Large intestine (tissue), 3 donors: ENCODE measurements around the gene KSR2. TPM values are rescaled to one million over a fixed set of nuclear protein-coding genes. Genes with fewer than 3 reads are reported as not detected.

Experiments
- DNase-seq, 2 donors: peaks; one replicate each; pipeline versions ENCODE4 v3.0.0 to v3.0.0-alpha.2; 2013
- H3K27ac ChIP-seq: one replicate; pipeline ENCODE4 v1.5.1; 2013; ENCODE audit warnings: low read length
- H3K27me3 ChIP-seq: 2 replicates; pipeline ENCODE4 v1.6.1; 2013; ENCODE audit warnings: low read length; ENCODE audit not compliant: control insufficient read depth, insufficient read depth
- H3K36me3 ChIP-seq: 2 replicates; pipeline ENCODE4 v1.6.1; 2013; ENCODE audit warnings: low read length; ENCODE audit not compliant: control insufficient read depth, insufficient read depth
- H3K4me1 ChIP-seq: one replicate; pipeline ENCODE4 v1.6.1; 2013; ENCODE audit warnings: low read length; ENCODE audit not compliant: control insufficient read depth, insufficient read depth
- H3K4me3 ChIP-seq: one replicate; pipeline ENCODE4 v1.5.1; 2013; ENCODE audit warnings: low read length
- H3K9me3 ChIP-seq: one replicate; pipeline ENCODE4 v1.6.1; 2013; ENCODE audit warnings: mild to moderate bottlenecking, low read depth, low read length, moderate library complexity; ENCODE audit not compliant: control insufficient read depth
- WGBS: methylation state at CpG from one replicate; pipeline ENCODE4 v1.1.5; 2013; ENCODE audit warnings: low lambda C conversion rate; ENCODE audit not compliant: insufficient coverage; 5-methylcytosine and 5-hydroxymethylcytosine counted together
- polyA plus RNA-seq: library from polyadenylated mRNA; unstranded; fragments of 120-200 nt; gene quantifications from one replicate; pipeline ENCODE4 v1.2.1, GENCODE V29; 2013

Gene KSR2
- polyA plus RNA-seq, 1 donor, result 0.61 TPM

- Histone ChIP-seq H3K27me3 (no peaks in the 10 kb centered on the region), H3K4me1 (no peaks in the 10 kb centered on the region), H3K9me3 (no peaks in the 10 kb centered on the region), H3K27ac (no peak overlapping the region), H3K4me3 (no peak overlapping the region), H3K36me3 (no peaks in the 10 kb centered on the region)
- WGBS, result no CpG with 5 or more reads among the region's 2 CpGs
- no peak for DNase-seq
Measured at GRCh38 chr12:117498256-117498655, 470.5 kb downstream of the KSR2 start.

- Histone ChIP-seq H3K4me1 (no peaks in the 10 kb centered on the region), H3K9me3 (no peaks in the 10 kb centered on the region), H3K36me3 (no peaks in the 10 kb centered on the region), H3K27me3 (no peaks in the 10 kb centered on the region), H3K4me3 (no peak overlapping the region), H3K27ac (no peak overlapping the region)
- DNase-seq, result no peak
- no CpG with 5 or more reads among the region's 7 CpGs for WGBS
Measured at GRCh38 chr12:117497407-117497806, 471.4 kb downstream of the KSR2 start.

- H3K36me3 ChIP-seq, result no peaks in the 10 kb centered on the region
- 0% methylated on average over 2 of the region's 8 CpGs for WGBS
- DNase-seq, result no peak
- no peaks in the 10 kb centered on the region for H3K9me3 ChIP-seq
- H3K4me1 ChIP-seq, result no peaks in the 10 kb centered on the region
- H3K27ac ChIP-seq, result no peak overlapping the region
- H3K27me3 ChIP-seq, result no peaks in the 10 kb centered on the region
- H3K4me3 ChIP-seq, result no peak overlapping the region
Measured at GRCh38 chr12:117494833-117495655, 473.7 kb downstream of the KSR2 start.

GRCh38 chr12:117491711-117492110 lies 477.1 kb downstream of the KSR2 start:
- H3K4me1 ChIP-seq, result no peaks in the 10 kb centered on the region
- no peak for DNase-seq
- H3K36me3 ChIP-seq, result no peaks in the 10 kb centered on the region
- no peak overlapping the region for H3K27ac ChIP-seq
- H3K27me3 ChIP-seq, result no peaks in the 10 kb centered on the region
- H3K9me3 ChIP-seq, result no peaks in the 10 kb centered on the region
- WGBS, result 93% methylated on average over 3 of the region's 7 CpGs
- no peak overlapping the region for H3K4me3 ChIP-seq

GRCh38 chr12:117490130-117490529 lies 478.7 kb downstream of the KSR2 start:
- no CpG with 5 or more reads among the region's 3 CpGs for WGBS
- no peak overlapping the region for H3K27ac ChIP-seq
- H3K4me1 ChIP-seq, result no peaks in the 10 kb centered on the region
- H3K9me3 ChIP-seq, result no peaks in the 10 kb centered on the region
- DNase-seq, result no peak
- H3K27me3 ChIP-seq, result no peaks in the 10 kb centered on the region
- H3K36me3 ChIP-seq, result no peaks in the 10 kb centered on the region
- no peak overlapping the region for H3K4me3 ChIP-seq

- H3K4me1 ChIP-seq, result no peaks in the 10 kb centered on the region
- H3K4me3 ChIP-seq, result no peak overlapping the region
- H3K27ac ChIP-seq, result no peak overlapping the region
- DNase-seq, result no peak
- H3K36me3 ChIP-seq, result no peaks in the 10 kb centered on the region
- H3K27me3 ChIP-seq, result no peaks in the 10 kb centered on the region
- no peaks in the 10 kb centered on the region for H3K9me3 ChIP-seq
- WGBS, result no CpG with 5 or more reads among the region's 3 CpGs
Measured at GRCh38 chr12:117489671-117490070, 479.1 kb downstream of the KSR2 start.

- H3K27ac ChIP-seq, result no peak overlapping the region
- no peak for DNase-seq
- H3K36me3 ChIP-seq, result no peaks in the 10 kb centered on the region
- no peaks in the 10 kb centered on the region for H3K27me3 ChIP-seq
- no peaks in the 10 kb centered on the region for H3K9me3 ChIP-seq
- no peak overlapping the region for H3K4me3 ChIP-seq
- no CpG with 5 or more reads among the region's 5 CpGs for WGBS
- H3K4me1 ChIP-seq, result no peaks in the 10 kb centered on the region
Measured at GRCh38 chr12:117486840-117487659, 481.7 kb downstream of the KSR2 start.

GRCh38 chr12:117485984-117486839 lies 482.6 kb downstream of the KSR2 start:
- DNase-seq, result no peak
- no CpG with 5 or more reads among the region's 10 CpGs for WGBS
- Histone ChIP-seq H3K4me3 (no peak overlapping the region), H3K9me3 (no peaks in the 10 kb centered on the region), H3K36me3 (no peaks in the 10 kb centered on the region), H3K4me1 (no peaks in the 10 kb centered on the region), H3K27ac (no peak overlapping the region), H3K27me3 (no peaks in the 10 kb centered on the region)

GRCh38 chr12:117484901-117485300 lies 483.9 kb downstream of the KSR2 start:
- Histone ChIP-seq H3K9me3 (no peaks in the 10 kb centered on the region), H3K27ac (no peak overlapping the region), H3K4me3 (no peak overlapping the region), H3K27me3 (no peaks in the 10 kb centered on the region), H3K4me1 (no peaks in the 10 kb centered on the region), H3K36me3 (no peaks in the 10 kb centered on the region)
- no CpG with 5 or more reads among the region's 3 CpGs for WGBS
- DNase-seq, result no peak

- no peaks in the 10 kb centered on the region for H3K27me3 ChIP-seq
- no peak overlapping the region for H3K4me3 ChIP-seq
- H3K36me3 ChIP-seq, result no peaks in the 10 kb centered on the region
- H3K9me3 ChIP-seq, result no peaks in the 10 kb centered on the region
- no peak overlapping the region for H3K27ac ChIP-seq
- DNase-seq, result no peak
- WGBS, result 97% methylated on average over 3 of the region's 5 CpGs
- H3K4me1 ChIP-seq, result no peaks in the 10 kb centered on the region
Measured at GRCh38 chr12:117483501-117483900, 485.3 kb downstream of the KSR2 start.
